Measurements from ENCODE around the gene DOK4. TPM values are rescaled to one million over a fixed set of nuclear protein-coding genes. Genes with fewer than 3 reads are reported as not detected.
A peak's percentile ranks its signal among the peaks of the same experiment; 100 is the strongest.

Gene DOK4
- total RNA-seq, 2 donors from 2014 or later: 17.9 to 22.1 TPM

DNA sequence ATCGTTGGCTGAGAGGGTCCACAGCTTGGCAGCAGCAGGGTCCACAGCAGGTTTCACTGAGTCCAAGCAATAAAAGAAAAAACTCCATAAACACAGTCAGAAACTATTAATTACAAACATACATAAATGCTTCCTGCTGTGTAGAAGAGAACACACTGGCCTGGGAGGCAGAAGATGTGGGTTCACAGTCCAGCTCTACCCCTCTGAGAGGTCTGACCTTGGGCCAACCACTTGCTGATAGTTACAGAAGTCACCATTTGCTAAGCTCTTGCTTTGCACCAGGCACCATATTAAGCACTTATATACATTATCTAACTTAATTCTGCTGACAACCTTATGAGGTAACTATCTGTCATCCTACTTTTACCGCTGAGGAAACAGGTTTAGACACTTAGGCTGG is 53.8 kb downstream of the DOK4 start:
- TF ChIP-seq CTCF (conservative IDR thresholded peaks at IDR 0.05): no peak
- Histone ChIP-seq H3K4me3 (ENCODE audit: low read length) (no peak overlapping the region), H3K9ac (ENCODE audit: extremely low read depth, low read length, poor library complexity, severe bottlenecking) (no peak overlapping the region), H3K27ac (ENCODE audit: low read depth, low read length) (no peak overlapping the region), H3K9me3 (ENCODE audit: control insufficient read depth, low read length) (no peaks in the 10 kb centered on the region), H3K36me3 (ENCODE audit: control insufficient read depth, insufficient read depth, low read length) (peaks cover 86% of the 10 kb centered on the region), H3K4me1 (ENCODE audit: control insufficient read depth, insufficient read depth, low read length) (peaks cover 4% of the 10 kb centered on the region), H3K27me3 (ENCODE audit: control insufficient read depth, insufficient read depth, low read length, poor library complexity, severe bottlenecking) (no peaks in the 10 kb centered on the region)
- no peak overlapping the region for H3K4me3 Mint-ChIP-seq
- peaks cover 15% of the 10 kb centered on the region for H3K4me1 Mint-ChIP-seq
- WGBS, 2 experiments (ENCODE audit: insufficient coverage in 1 of 2, insufficient read length in 1 of 2): 94 to 100% methylated on average over 1 to 2 of the region's 2 CpGs
- no peaks in the 10 kb centered on the region for H3K9me3 Mint-ChIP-seq
- no peak overlapping the region for H3K27ac Mint-ChIP-seq
- peaks cover 76% of the 10 kb centered on the region for H3K36me3 Mint-ChIP-seq (ENCODE audit: low read depth)
- peaks cover 4% of the 10 kb centered on the region for H3K27me3 Mint-ChIP-seq (ENCODE audit: insufficient read depth)
- DNase-seq: no peak

GRCh38 chr16:57430955-57431354 is 55.3 kb downstream of the DOK4 start:
- Mint-ChIP-seq H3K4me1 (peaks cover 20% of the 10 kb centered on the region), H3K27ac (no peak overlapping the region), H3K27me3 (ENCODE audit: insufficient read depth) (peaks cover 4% of the 10 kb centered on the region), H3K36me3 (ENCODE audit: low read depth) (peaks cover 72% of the 10 kb centered on the region), H3K4me3 (no peak overlapping the region), H3K9me3 (no peaks in the 10 kb centered on the region)
- H3K27ac ChIP-seq (ENCODE audit: low read depth, low read length): no peak overlapping the region
- WGBS, 2 experiments (ENCODE audit: insufficient coverage in 1 of 2, insufficient read length in 1 of 2): 93 to 100% methylated on average over 4 to 5 of the region's 5 CpGs
- no peak for DNase-seq
- H3K4me3 ChIP-seq (ENCODE audit: low read length): no peak overlapping the region
- peaks cover 4% of the 10 kb centered on the region for H3K4me1 ChIP-seq (ENCODE audit: control insufficient read depth, insufficient read depth, low read length)
- H3K27me3 ChIP-seq (ENCODE audit: control insufficient read depth, insufficient read depth, low read length, poor library complexity, severe bottlenecking): no peaks in the 10 kb centered on the region
- no peak for TF ChIP-seq CTCF (conservative IDR thresholded peaks at IDR 0.05)
- H3K36me3 ChIP-seq (ENCODE audit: control insufficient read depth, insufficient read depth, low read length): peaks cover 80% of the 10 kb centered on the region
- H3K9ac ChIP-seq (ENCODE audit: extremely low read depth, low read length, poor library complexity, severe bottlenecking): no peak overlapping the region
- no peaks in the 10 kb centered on the region for H3K9me3 ChIP-seq (ENCODE audit: control insufficient read depth, low read length)

GRCh38 chr16:57427824-57428223 is 58.5 kb downstream of the DOK4 start:
- H3K4me3 ChIP-seq (ENCODE audit: low read length): no peak overlapping the region
- no peak for TF ChIP-seq CTCF (conservative IDR thresholded peaks at IDR 0.05)
- no peak for DNase-seq
- peaks cover 49% of the 10 kb centered on the region for H3K36me3 ChIP-seq (ENCODE audit: control insufficient read depth, insufficient read depth, low read length)
- H3K9ac ChIP-seq (ENCODE audit: extremely low read depth, low read length, poor library complexity, severe bottlenecking): no peak overlapping the region
- Mint-ChIP-seq H3K36me3 (ENCODE audit: low read depth) (peaks cover 47% of the 10 kb centered on the region), H3K4me1 (peaks cover 20% of the 10 kb centered on the region), H3K9me3 (no peaks in the 10 kb centered on the region), H3K27me3 (ENCODE audit: insufficient read depth) (peaks cover 19% of the 10 kb centered on the region), H3K27ac (peak overlapping the region; percentile 39), H3K4me3 (no peak overlapping the region)
- peaks cover 15% of the 10 kb centered on the region for H3K27me3 ChIP-seq (ENCODE audit: control insufficient read depth, insufficient read depth, low read length, poor library complexity, severe bottlenecking)
- H3K9me3 ChIP-seq (ENCODE audit: control insufficient read depth, low read length): no peaks in the 10 kb centered on the region
- H3K4me1 ChIP-seq (ENCODE audit: control insufficient read depth, insufficient read depth, low read length): peaks cover 4% of the 10 kb centered on the region
- no peak overlapping the region for H3K27ac ChIP-seq (ENCODE audit: low read depth, low read length)
